VCaP (cell line): ENCODE measurements around the gene TEX30.
"Not testable (repeated sequence)": the region's sequence is repeated elsewhere in the genome, so short reads cannot be mapped to it uniquely, and the experiment has no call there.

Source experiments
- H3K27ac ChIP-seq: fragments of 450-650 bp; 2 replicates; pipeline ENCODE4 v1.5.1; 2017
- TF ChIP-seq, protein P1 (sequence below): fragments of 450-650 bp; conservative IDR thresholded peaks from 2 replicates; pipeline ENCODE4 v1.5.1; 2017; ENCODE audit warnings: mild to moderate bottlenecking, moderate library complexity

TEX30 gene

GRCh38 chr13:102793611-102794355 is 20.2 kb upstream of the TEX30 start:
- TF ChIP-seq, protein P1, sequence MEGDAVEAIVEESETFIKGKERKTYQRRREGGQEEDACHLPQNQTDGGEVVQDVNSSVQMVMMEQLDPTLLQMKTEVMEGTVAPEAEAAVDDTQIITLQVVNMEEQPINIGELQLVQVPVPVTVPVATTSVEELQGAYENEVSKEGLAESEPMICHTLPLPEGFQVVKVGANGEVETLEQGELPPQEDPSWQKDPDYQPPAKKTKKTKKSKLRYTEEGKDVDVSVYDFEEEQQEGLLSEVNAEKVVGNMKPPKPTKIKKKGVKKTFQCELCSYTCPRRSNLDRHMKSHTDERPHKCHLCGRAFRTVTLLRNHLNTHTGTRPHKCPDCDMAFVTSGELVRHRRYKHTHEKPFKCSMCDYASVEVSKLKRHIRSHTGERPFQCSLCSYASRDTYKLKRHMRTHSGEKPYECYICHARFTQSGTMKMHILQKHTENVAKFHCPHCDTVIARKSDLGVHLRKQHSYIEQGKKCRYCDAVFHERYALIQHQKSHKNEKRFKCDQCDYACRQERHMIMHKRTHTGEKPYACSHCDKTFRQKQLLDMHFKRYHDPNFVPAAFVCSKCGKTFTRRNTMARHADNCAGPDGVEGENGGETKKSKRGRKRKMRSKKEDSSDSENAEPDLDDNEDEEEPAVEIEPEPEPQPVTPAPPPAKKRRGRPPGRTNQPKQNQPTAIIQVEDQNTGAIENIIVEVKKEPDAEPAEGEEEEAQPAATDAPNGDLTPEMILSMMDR: no peak
- no peak overlapping the region for H3K27ac ChIP-seq

DNA sequence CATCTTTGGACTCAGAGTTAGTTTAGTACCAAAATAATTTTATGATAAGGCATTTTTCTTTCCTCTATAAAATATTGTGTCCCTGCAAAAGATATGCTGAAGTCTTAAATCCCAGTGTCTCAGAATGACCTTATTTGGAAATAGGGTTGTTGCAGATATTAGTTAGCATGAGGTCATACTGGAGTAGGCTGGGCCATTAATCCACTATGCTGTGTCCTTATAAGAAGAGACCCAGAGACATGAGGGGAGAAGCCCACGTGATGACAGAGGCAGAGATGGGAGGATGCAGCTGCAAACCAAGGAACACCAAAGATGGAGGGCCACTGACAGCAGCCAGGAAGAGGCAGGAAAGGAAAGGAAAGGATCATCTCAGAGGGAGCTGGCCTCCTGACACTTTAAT is 18.8 kb upstream of the TEX30 start:
- TF ChIP-seq, protein P1: no peak
- H3K27ac ChIP-seq: no peak overlapping the region

DNA sequence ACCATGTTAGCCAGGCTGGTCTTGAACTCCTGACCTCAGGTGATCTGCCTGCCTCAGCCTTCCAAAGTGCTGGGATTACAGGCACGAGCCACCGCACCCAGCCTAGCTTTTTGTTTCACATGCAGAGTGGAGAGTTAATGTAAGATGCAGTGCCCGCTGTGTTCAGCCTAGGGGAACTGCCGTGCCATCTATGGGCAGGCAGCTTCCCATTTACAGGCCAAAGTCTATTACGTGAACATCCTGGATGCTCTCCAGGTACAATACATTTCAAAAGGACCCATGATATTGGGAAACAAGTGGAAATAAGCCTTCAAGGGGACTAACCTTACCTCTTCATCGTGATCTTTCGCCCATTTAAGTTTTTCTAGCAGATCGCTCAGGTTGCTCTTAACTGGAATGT is 15.1 kb upstream of the TEX30 start:
- TF ChIP-seq, protein P1: no peak

DNA sequence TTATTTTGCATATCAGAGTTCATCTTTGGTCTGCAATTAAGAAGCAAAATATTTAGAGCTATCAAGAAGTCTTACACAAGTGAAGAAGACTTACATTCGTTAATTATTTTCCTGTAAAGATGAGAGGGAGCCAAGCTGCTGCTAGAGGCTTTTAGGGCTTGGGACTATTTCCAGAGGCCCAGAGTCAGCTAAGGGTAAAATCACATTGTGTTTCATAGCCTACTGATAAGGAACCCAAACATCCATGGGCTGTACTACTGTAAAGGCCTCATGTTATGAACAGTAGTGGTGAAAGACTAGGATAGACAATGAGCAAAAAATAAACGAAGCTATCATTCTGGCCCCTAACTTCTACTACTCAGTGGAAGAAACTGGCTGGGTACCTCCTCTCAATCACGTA is 10.9 kb upstream of the TEX30 start:
- no peak overlapping the region for H3K27ac ChIP-seq

More for the DNA sequence above, 15.1 kb upstream of the TEX30 start:
- no peak overlapping the region for H3K27ac ChIP-seq

DNA sequence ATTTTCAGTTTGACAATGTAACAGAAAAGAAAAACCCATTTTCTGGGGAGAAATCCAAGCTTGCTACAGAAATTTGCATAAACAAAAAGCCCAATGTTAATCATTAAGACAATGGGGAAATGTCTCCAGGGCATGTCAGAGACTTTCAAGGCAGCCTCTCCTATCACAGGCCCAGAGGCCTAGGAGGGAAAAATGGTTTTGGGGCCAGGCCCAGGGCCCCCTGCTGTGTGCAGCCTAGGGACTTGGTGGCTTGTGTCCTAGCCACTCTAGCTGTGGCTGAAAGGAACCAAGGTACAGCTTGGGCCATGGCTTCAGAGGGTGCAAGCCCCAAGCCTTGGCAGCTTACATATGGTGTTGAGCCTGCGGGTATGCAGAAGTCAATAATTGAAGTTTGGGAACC is 8.0 kb upstream of the TEX30 start:
- no peak overlapping the region for H3K27ac ChIP-seq
- TF ChIP-seq, protein P1: no peak

More for the DNA sequence above, 10.9 kb upstream of the TEX30 start:
- TF ChIP-seq, protein P1: no peak

- H3K27ac ChIP-seq: not testable (repeated sequence)
Measured at GRCh38 chr13:102780656-102781055, 7.1 kb upstream of the TEX30 start.

GRCh38 chr13:102779436-102780159 is 6.0 kb upstream of the TEX30 start:
- H3K27ac ChIP-seq: no peak overlapping the region
- TF ChIP-seq, protein P1: no peak

DNA sequence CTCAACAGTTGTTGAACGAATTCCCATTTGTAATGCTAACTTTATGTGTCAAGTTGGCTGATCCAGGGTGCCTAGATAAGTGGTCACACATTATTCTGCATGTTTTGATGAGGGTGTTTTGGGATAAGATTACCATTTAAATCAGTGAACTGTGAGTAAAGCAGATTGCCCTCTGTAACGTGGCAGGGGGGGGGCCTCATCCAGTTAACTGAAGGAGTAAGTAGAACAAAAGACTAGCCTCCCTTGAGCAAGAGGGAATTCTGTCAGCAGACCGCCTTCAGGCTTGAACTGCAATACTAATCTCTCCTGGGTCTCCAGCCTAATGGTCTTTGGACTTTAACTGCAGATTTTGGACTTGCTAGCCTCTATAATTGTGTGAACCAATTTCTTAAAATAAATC is 4.2 kb upstream of the TEX30 start:
- no peak overlapping the region for H3K27ac ChIP-seq
- TF ChIP-seq, protein P1: no peak
